ENCODE data around the gene GNAT1. TPM values are rescaled to one million over a fixed set of nuclear protein-coding genes. Genes with fewer than 3 reads are reported as not detected.

Gene GNAT1
- total RNA-seq, 2 experiments from 2014 or later = not detected

GRCh38 chr3:50203809-50204803, 12.7 kb downstream of the GNAT1 start:
- no peak overlapping the region for H3K4me2 ChIP-seq (ENCODE audit: low read length)
- ChIA-PET CTCF (ENCODE audit: unreplicated experiment) (no interaction called here), POLR2A (no interaction called here)
- H3K4me1 ChIP-seq (ENCODE audit: insufficient read depth, low read length, poor library complexity, severe bottlenecking) = no peaks in the 10 kb centered on the region
- H3K79me2 ChIP-seq (ENCODE audit: insufficient read depth, low read depth, low read length) = no peaks in the 10 kb centered on the region
- H4K20me1 ChIP-seq (ENCODE audit: insufficient read depth, low read length) = no peaks in the 10 kb centered on the region
- H3K27ac ChIP-seq (ENCODE audit: low read depth, low read length, poor library complexity, severe bottlenecking) = no peak overlapping the region
- TF ChIP-seq CTCF (conservative IDR thresholded peaks at IDR 0.05; ENCODE audit: low read length) (no peak), EZH2phosphoT487 (IDR thresholded peaks at IDR 0.05; ENCODE audit: borderline replicate concordance, low read depth, low read length) (no peak; the same call in 1 of the 2 replicates)
- DNase-seq (ENCODE audit: low spot score) = no peak
- intact Hi-C loops (cut with micrococcal nuclease; ENCODE audit: unreplicated experiment) = no loop called here
- H2AFZ ChIP-seq (ENCODE audit: low read length) = no peak overlapping the region
- no TSS peak for BruUV-seq (replicated peaks)
- no peak overlapping the region for H3K4me3 ChIP-seq (ENCODE audit: low read depth, low read length, poor library complexity, severe bottlenecking)
- no peaks in the 10 kb centered on the region for H3K36me3 ChIP-seq (ENCODE audit: insufficient read depth, low read length)
- H3K9me2 ChIP-seq (ENCODE audit: insufficient read depth, low read length) = no peaks in the 10 kb centered on the region
- H3K9me3 ChIP-seq (ENCODE audit: low read length) = no peaks in the 10 kb centered on the region

- no peak for DNase-seq (ENCODE audit: low spot score)
- Histone ChIP-seq H3K79me2 (ENCODE audit: insufficient read depth, low read depth, low read length) (no peaks in the 10 kb centered on the region), H3K27ac (ENCODE audit: low read depth, low read length, poor library complexity, severe bottlenecking) (no peak within 1 kb of the TSS), H4K20me1 (ENCODE audit: insufficient read depth, low read length) (no peaks in the 10 kb centered on the region), H3K4me1 (ENCODE audit: insufficient read depth, low read length, poor library complexity, severe bottlenecking) (no peaks in the 10 kb centered on the region), H3K9me2 (ENCODE audit: insufficient read depth, low read length) (no peaks in the 10 kb centered on the region), H3K4me2 (ENCODE audit: low read length) (no peak within 1 kb of the TSS), H2AFZ (ENCODE audit: low read length) (no peak within 1 kb of the TSS), H3K9me3 (ENCODE audit: low read length) (no peaks in the 10 kb centered on the region), H3K4me3 (ENCODE audit: low read depth, low read length, poor library complexity, severe bottlenecking) (no peak within 1 kb of the TSS), H3K36me3 (ENCODE audit: insufficient read depth, low read length) (no peaks in the 10 kb centered on the region)
- no peak for TF ChIP-seq EZH2phosphoT487 (IDR thresholded peaks at IDR 0.05; ENCODE audit: borderline replicate concordance, low read depth, low read length)
- TF ChIP-seq CTCF (conservative IDR thresholded peaks at IDR 0.05; ENCODE audit: low read length) = no peak
- BruUV-seq (replicated peaks) = no TSS peak
- POLR2A ChIA-PET = no interaction called here
- intact Hi-C loops (cut with micrococcal nuclease; ENCODE audit: unreplicated experiment) = no loop called here
- CTCF ChIA-PET (ENCODE audit: unreplicated experiment) = no interaction called here
Observed at GRCh38 chr3:50204804-50205412, 13.5 kb downstream of the GNAT1 start, which contains the start of gene SLC38A3. TSS of gene SLC38A3 (plus strand) at chr3:50205271. CDS start at chr3:50214200, 8,929 bp downstream.

Measured in OCI-LY7 (cell line).